HG02981 (cell line): Measurements from ENCODE around the gene SDC1.

ENCODE experiments used
- ATAC-seq: cut with Tn5 transposase; IDR thresholded peaks from one replicate; pipeline ENCODE4 v1.9.1; 2021; ENCODE audit warnings: mild to moderate bottlenecking, moderate library complexity; ENCODE audit not compliant: unreplicated experiment

The SDC1 gene

GRCh38 chr2:20156076-20156759, 68.7 kb downstream of the SDC1 start:
- ATAC-seq, result no peak

GRCh38 chr2:20153131-20153851, 71.6 kb downstream of the SDC1 start:
- ATAC-seq, result no peak

GRCh38 chr2:20150806-20151571, 73.9 kb downstream of the SDC1 start:
- no peak for ATAC-seq
